Heart left ventricle (tissue), 16 donors: ENCODE data around the gene KLHL5. TPM values are rescaled to one million over a fixed set of nuclear protein-coding genes. Genes with fewer than 3 reads are reported as not detected.
A peak's percentile ranks its signal among the peaks of the same experiment; 100 is the strongest.

ENCODE experiments used
- ATAC-seq, 4 donors: fragments of 200-7000 bp; cut with Tn5 transposase; one replicate each; pipeline ENCODE4 v1.9.1; 2020 to 2022; ENCODE audit warnings: moderate library complexity in 4 of 4, mild to moderate bottlenecking in 3 of 4, moderate number of reproducible peaks in 1 of 4
- DNase-seq, 5 donors: peaks; one replicate each; pipeline ENCODE4 v3.0.0-alpha.2; 2020
- H3K27ac ChIP-seq, 12 donors: fragments of 200-600 bp; sonication (generic) in 4 of 12; one replicate each; pipeline versions ENCODE4 v1.5.0 to v1.8.0; 2016 to 2022; ENCODE audit warnings: mild to moderate bottlenecking in 2 of 12
- H3K27me3 ChIP-seq, 9 donors: fragments of 200-600 bp; sonication (generic) in 2 of 9; one replicate each; pipeline versions ENCODE4 v1.5.1 to v1.8.0; 2016 to 2022; ENCODE audit warnings: mild to moderate bottlenecking in 3 of 9
- H3K36me3 ChIP-seq, 9 donors: fragments of 200-600 bp; sonication (generic) in 2 of 9; one replicate each; pipeline versions ENCODE4 v1.5.0 to v1.8.0; 2018 to 2022; ENCODE audit warnings: mild to moderate bottlenecking in 2 of 9
- H3K4me1 ChIP-seq, 12 donors: fragments of 200-600 bp; sonication (generic) in 4 of 12; one replicate each; pipeline versions ENCODE4 v1.5.0 to v1.8.0; 2016 to 2022; ENCODE audit warnings: mild to moderate bottlenecking in 3 of 12
- H3K4me3 ChIP-seq, 12 donors: fragments of 200-600 bp; sonication (generic) in 4 of 12; one replicate each; pipeline versions ENCODE4 v1.5.0 to v1.8.0; 2017 to 2022; ENCODE audit warnings: mild to moderate bottlenecking in 9 of 12, moderate library complexity in 4 of 12
- H3K9me3 ChIP-seq, 12 donors: fragments of 200-600 bp; sonication (generic) in 4 of 12; one replicate each; pipeline versions ENCODE4 v1.5.0 to v1.8.0; 2016 to 2022; ENCODE audit warnings: mild to moderate bottlenecking in 1 of 12
- CTCF ChIP-seq, 12 donors: fragments of 200-600 bp; sonication (generic) in 4 of 12; IDR thresholded peaks; one replicate each; pipeline versions ENCODE4 v1.5.0 to v1.8.0; 2018 to 2022; ENCODE audit warnings: antibody characterized with exemption in 12 of 12, mild to moderate bottlenecking in 5 of 12
- POLR2A ChIP-seq, 2 donors: fragments of 450-650 bp; IDR thresholded peaks; one replicate each; pipeline ENCODE4 v1.6.1; 2017; ENCODE audit warnings: antibody characterized with exemption in 2 of 2, mild to moderate bottlenecking in 2 of 2, moderate library complexity in 2 of 2
- WGBS, 4 donors: extraction: QIAGEN DNeasy Blood & Tissue Kit in 2 of 4; methylation state at CpG; one replicate each; pipeline versions ENCODE4 v1.1.5 to v1.1.7; 2013 to 2018; 5-methylcytosine and 5-hydroxymethylcytosine counted together
- intact Hi-C, 10 donors: fragments of 100-400 bp; cut with DNase I; formaldehyde crosslinking; loops; one replicate each; pipeline versions ENCODE4 v1.11.1 to v1.14.2; 2022
- polyA plus RNA-seq, 2 donors: library from polyadenylated mRNA; stranded (reverse); fragments of 200-250 nt; gene quantifications; one replicate each; pipeline ENCODE4 v1.2.3, GENCODE V29; 2013
- total RNA-seq, 9 donors: library from RNA; depleted of rRNA in 2 of 9; stranded (reverse); fragments of >200 nt in 2 of 9; fragmentation: NEBNext Ultra II Directional in 3 of 9; extraction: Animal tissue kit (Norgen Biotek cat#: 25700) in 3 of 9; gene quantifications; one replicate each; pipeline versions ENCODE4 v1.1.0 to v1.2.4, GENCODE V29; 2016 to 2023
- donor health status: ischemic (EF 13 %, LVEDD 7.1; RV severe dilation, severe dysfunction).
- donor health status: healthy with polysubstance abuse.
- donor health status: DM: no; HTN: yes; CAD: no.
- donor health status: DM: no; HTN: no; CAD: no.
- donor health status: ischemic (EF 25% LVEDD 6.9; RV normal size, moderate dysfunction).
- donor health status: ischemic (EF 25% LVEDD 5.7; RV mildly dilated, moderate dysfunction).
- donor health status: healthy.
- donor health status: DM: yes; HTN: yes; CAD: no.
- donor health status: ischemic (EF 35%, LVEDD 5.7; RV mildly dilated, moderate dysfunction).
- donor health status: nonischemic (EF 11% LVEDD 7.7; RV severe dilation, severe dysfunction).
- donor health status: DM: yes; HTN: yes; CAD: no.
- donor health status: PGD.
- donor health status: ischemic (EF 29% LVEDD 5.4; RV normal size, mild dysfunction).
- donor health status: nonischemic (EF 23%, LVEDD 6.1; RV moderate dilation, normal function).

KLHL5 gene
- total and polyA plus RNA-seq, 11 donors, result 3.3 to 28.5 (median 12.6) TPM

- Histone ChIP-seq H3K4me3 (no peak overlapping the region), H3K27me3 (no peaks in the 10 kb centered on the region), H3K36me3 (peaks cover 0 to 54% (median 43%) of the 10 kb centered on the region in 9 donors), H3K4me1 (no peaks in the 10 kb centered on the region), H3K9me3 (no peaks in the 10 kb centered on the region), H3K27ac (peak overlapping the region in 2 of 12 donors; percentile 16 to 28)
- TF ChIP-seq CTCF (IDR thresholded peaks at IDR 0.05), result no peak
- TF ChIP-seq POLR2A (IDR thresholded peaks at IDR 0.05), result no peak
- intact Hi-C loops, result loop anchor here in 1 of 10 donors (5.0 kb wide), 1 partner anchor 55 kb away; no protein-coding TSS in a partner anchor
- peak in 2 of 4 donors; percentile 55 to 73 for ATAC-seq
- no peak for DNase-seq
- 63 to 73% (median 69%) methylated on average over 7 of the region's 7 CpGs for WGBS, 4 donors
Measured at GRCh38 chr4:39102297-39102696, 40.3 kb downstream of the KLHL5 start.

- Histone ChIP-seq H3K27me3 (no peaks in the 10 kb centered on the region), H3K27ac (no peak overlapping the region), H3K4me1 (no peaks in the 10 kb centered on the region), H3K4me3 (no peak overlapping the region), H3K9me3 (no peaks in the 10 kb centered on the region), H3K36me3 (peaks cover 0 to 62% (median 50%) of the 10 kb centered on the region in 9 donors)
- 94 to 96% (median 95%) methylated on average over 6 of the region's 6 CpGs for WGBS, 4 donors
- intact Hi-C loops, result loop anchor here in 1 of 10 donors (5.0 kb wide), 1 partner anchor 56 kb away; no protein-coding TSS in a partner anchor
- DNase-seq, result no peak
- TF ChIP-seq POLR2A (IDR thresholded peaks at IDR 0.05) (no peak), CTCF (IDR thresholded peaks at IDR 0.05) (no peak)
- ATAC-seq, result peak in 1 of 4 donors; percentile 24
Measured at GRCh38 chr4:39103291-39103690, 41.3 kb downstream of the KLHL5 start.

GRCh38 chr4:39104255-39104654, 42.2 kb downstream of the KLHL5 start:
- DNase-seq (no peak), ATAC-seq (no peak)
- H3K9me3 ChIP-seq, result no peaks in the 10 kb centered on the region
- intact Hi-C loops, result loop anchor here in 1 of 10 donors (5.0 kb wide), 1 partner anchor 57 kb away; no protein-coding TSS in a partner anchor
- no peaks in the 10 kb centered on the region for H3K4me1 ChIP-seq
- WGBS, 4 donors, result 92 to 99% (median 94%) methylated on average over 2 of the region's 2 CpGs
- no peaks in the 10 kb centered on the region for H3K27me3 ChIP-seq
- H3K4me3 ChIP-seq, result no peak overlapping the region
- peaks cover 0 to 66% (median 43%) of the 10 kb centered on the region in 9 donors for H3K36me3 ChIP-seq
- TF ChIP-seq POLR2A (IDR thresholded peaks at IDR 0.05), result no peak
- TF ChIP-seq CTCF (IDR thresholded peaks at IDR 0.05), result no peak
- no peak overlapping the region for H3K27ac ChIP-seq

GRCh38 chr4:39106011-39106410, 44.0 kb downstream of the KLHL5 start:
- H3K4me3 ChIP-seq, result no peak overlapping the region

More at GRCh38 chr4:39106011-39106410, 44.0 kb downstream of the KLHL5 start:
- H3K9me3 ChIP-seq, result no peaks in the 10 kb centered on the region
- TF ChIP-seq POLR2A (IDR thresholded peaks at IDR 0.05) (no peak), CTCF (IDR thresholded peaks at IDR 0.05) (no peak)
- peaks cover 0 to 71% (median 49%) of the 10 kb centered on the region in 9 donors for H3K36me3 ChIP-seq
- WGBS, 4 donors, result 97 to 99% (median 98%) methylated on average over 4 of the region's 4 CpGs
- ATAC-seq (no peak), DNase-seq (no peak)
- intact Hi-C loops, result no loop called here
- H3K4me1 ChIP-seq, result no peaks in the 10 kb centered on the region
- H3K27me3 ChIP-seq, result no peaks in the 10 kb centered on the region
- no peak overlapping the region for H3K27ac ChIP-seq
